Prostate gland (tissue), 2 donors: ENCODE measurements around the gene TRNAU1AP.

Experiments
- POLR2A ChIP-seq: fragments of 450-650 bp; IDR thresholded peaks from one replicate; pipeline ENCODE4 v1.6.1; 2016; ENCODE audit warnings: antibody characterized with exemption, mild to moderate bottlenecking
- POLR2AphosphoS5 ChIP-seq: sonication (generic); formaldehyde crosslinking; IDR thresholded peaks from one replicate; pipeline ENCODE4 v1.6.1; 2017; ENCODE audit warnings: antibody characterized with exemption
- TF ChIP-seq, protein P1 (sequence below), 4 experiments: fragments of 200-600 bp in 2 of 4; fragments of 450-650 bp in 2 of 4; sonication (generic) in 2 of 4; IDR thresholded peaks; 1 replicate in 3 of 4; 2 replicates in 1 of 4; pipeline ENCODE4 v1.5.1; 2016 to 2019; ENCODE audit warnings: antibody characterized with exemption in 4 of 4, mild to moderate bottlenecking in 2 of 4, moderate library complexity in 2 of 4

DNA sequence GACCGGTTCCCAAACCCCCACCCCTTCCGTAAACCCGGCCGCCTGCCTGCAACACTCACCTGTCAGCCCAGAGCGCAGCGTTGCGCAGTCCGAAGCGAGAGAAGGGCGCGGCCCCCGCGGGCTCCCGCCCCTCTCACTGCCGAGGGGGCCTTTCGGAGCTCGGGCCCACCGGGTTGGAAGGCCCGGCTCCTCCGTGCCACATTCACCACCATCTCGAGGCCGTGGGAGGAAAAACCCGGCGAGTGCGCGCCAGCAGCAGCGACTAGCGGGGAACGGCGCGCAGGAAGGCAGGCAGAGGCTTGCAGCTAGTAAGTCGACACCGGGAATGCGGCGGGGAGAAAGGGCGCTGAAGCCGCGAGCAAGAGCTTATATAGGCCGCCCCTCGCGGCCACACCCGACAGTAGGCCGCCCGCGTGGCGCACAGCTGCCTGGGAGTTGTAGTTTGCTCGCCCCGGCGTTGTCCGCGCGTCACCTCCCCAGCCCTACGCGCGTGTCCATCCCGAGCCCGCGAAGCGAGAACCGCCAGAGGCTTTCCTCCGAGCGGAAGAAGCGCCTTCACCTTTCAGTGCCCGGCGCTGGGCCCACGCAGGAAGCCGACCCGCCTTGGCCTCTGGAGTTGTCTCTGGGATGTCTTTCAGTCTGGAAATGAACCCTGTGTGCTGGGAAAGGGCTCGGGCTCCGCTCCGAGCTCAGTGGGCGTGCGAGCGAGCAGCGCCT is 28.8 kb downstream of the TRNAU1AP start:
- TF ChIP-seq, protein P1, sequence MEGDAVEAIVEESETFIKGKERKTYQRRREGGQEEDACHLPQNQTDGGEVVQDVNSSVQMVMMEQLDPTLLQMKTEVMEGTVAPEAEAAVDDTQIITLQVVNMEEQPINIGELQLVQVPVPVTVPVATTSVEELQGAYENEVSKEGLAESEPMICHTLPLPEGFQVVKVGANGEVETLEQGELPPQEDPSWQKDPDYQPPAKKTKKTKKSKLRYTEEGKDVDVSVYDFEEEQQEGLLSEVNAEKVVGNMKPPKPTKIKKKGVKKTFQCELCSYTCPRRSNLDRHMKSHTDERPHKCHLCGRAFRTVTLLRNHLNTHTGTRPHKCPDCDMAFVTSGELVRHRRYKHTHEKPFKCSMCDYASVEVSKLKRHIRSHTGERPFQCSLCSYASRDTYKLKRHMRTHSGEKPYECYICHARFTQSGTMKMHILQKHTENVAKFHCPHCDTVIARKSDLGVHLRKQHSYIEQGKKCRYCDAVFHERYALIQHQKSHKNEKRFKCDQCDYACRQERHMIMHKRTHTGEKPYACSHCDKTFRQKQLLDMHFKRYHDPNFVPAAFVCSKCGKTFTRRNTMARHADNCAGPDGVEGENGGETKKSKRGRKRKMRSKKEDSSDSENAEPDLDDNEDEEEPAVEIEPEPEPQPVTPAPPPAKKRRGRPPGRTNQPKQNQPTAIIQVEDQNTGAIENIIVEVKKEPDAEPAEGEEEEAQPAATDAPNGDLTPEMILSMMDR (IDR thresholded peaks at IDR 0.05): peak in 2 of 4 experiments; percentile 54 to 63
- TF ChIP-seq POLR2A (peak; percentile 85), POLR2AphosphoS5 (peak; percentile 92)
